HG02870 (cell line): ENCODE data around the gene RNFT2.
A peak's percentile ranks its signal among the peaks of the same experiment; 100 is the strongest.
"Not testable (repeated sequence)": the region's sequence is repeated elsewhere in the genome, so short reads cannot be mapped to it uniquely, and the experiment has no call there.

ENCODE experiments used
- ATAC-seq: cut with Tn5 transposase; IDR thresholded peaks from one replicate; pipeline ENCODE4 v1.9.1; 2021; ENCODE audit warnings: mild to moderate bottlenecking, moderate library complexity; ENCODE audit not compliant: unreplicated experiment

Gene RNFT2

DNA sequence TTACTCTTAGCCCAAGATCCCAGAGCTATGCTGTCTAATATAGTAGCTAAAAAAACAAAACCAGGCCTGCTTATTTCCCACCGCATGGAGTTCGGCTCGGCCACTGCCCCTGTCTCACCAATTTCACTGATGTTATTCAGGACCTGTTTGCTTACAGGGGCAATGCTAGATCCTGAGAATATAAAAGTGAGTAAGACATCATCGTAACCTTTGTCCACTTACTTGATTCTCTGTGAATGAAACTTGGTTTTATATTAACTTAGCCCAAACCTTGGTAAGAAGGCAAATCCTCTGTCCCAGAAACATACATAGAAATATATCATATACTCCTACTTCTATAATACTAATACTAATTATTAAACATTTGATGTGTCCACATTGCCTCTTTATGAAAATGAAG lies 56.6 kb downstream of the RNFT2 start:
- ATAC-seq = no peak

- no peak for ATAC-seq
These were observed 59.8 kb downstream of the RNFT2 start for GRCh38 chr12:116797885-116798284.

DNA sequence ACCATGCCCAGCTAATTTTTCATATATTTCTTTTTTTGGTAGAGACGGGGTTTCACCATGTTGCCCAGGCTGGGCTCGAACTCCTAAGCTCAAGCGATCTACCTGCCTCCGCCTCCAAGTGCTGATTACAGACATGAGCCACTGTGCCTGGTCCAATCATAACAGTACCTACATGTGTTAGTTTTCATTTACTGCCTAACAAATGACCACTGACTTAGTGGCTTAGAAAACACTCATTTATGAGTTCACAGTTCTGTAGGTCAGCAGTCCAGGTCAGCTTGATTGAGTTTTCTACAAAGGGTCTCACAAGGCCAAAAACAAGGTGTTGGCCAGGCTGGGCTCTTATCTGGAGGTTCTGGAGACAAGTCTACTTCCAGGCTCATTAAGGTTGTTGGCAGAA lies 60.6 kb downstream of the RNFT2 start:
- no peak for ATAC-seq

DNA sequence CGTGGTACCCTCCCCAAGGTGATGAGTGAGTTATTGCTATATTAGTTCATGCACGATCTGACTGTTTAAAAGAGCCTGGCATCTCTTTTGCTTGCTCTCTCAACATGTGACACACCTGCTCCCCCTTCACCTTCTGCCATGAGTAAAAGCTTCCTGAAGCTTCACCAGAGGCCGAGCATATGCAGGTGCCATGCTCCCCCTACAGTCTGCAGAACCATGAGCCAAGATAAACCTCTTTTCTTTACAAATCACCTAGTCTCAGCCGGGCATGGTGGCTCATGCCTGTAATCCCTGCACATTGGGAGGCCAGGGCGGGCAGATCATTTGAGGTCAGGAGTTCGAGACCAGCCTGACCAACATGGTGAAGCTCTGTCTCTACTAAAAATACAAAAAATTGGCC lies 61.8 kb downstream of the RNFT2 start:
- no peak for ATAC-seq

DNA sequence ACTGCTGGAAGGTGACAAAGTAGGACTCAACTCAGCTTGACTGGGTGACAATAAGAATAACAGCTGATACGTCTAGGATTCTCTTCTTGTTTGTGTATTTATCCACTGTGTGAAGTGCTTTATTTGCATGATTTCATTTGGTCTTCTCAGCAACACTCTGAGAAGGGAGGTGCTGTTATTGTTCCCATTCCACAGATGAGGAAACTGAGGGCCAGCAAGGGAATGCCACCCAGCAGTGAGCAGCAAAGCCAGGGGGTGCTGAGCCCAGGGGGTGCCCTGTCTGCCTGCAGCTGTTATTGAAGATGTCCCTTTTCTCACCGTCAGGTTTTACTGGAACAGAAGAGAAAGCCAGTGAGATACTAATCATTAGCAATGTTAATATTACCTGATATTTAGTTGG lies 62.8 kb downstream of the RNFT2 start:
- ATAC-seq = no peak

DNA sequence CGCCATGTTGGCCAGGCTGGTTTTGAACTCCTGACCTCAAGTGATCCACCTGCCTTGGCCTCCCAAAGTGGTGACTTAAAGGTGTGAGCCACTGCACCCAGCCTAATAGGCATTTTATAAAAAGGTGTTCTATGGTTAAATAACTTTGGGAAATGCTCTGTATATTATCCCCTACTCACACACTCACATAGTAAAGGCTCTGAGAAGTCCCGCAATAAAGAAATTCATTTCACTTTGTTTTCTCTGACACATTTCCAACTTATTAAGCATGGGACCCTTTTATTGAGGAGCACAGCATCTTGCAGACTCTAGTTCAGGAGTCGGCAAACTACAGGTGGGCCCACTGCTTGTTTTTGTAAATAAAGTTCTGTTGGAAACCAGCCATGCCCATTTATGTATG lies 63.9 kb downstream of the RNFT2 start:
- ATAC-seq = no peak

DNA sequence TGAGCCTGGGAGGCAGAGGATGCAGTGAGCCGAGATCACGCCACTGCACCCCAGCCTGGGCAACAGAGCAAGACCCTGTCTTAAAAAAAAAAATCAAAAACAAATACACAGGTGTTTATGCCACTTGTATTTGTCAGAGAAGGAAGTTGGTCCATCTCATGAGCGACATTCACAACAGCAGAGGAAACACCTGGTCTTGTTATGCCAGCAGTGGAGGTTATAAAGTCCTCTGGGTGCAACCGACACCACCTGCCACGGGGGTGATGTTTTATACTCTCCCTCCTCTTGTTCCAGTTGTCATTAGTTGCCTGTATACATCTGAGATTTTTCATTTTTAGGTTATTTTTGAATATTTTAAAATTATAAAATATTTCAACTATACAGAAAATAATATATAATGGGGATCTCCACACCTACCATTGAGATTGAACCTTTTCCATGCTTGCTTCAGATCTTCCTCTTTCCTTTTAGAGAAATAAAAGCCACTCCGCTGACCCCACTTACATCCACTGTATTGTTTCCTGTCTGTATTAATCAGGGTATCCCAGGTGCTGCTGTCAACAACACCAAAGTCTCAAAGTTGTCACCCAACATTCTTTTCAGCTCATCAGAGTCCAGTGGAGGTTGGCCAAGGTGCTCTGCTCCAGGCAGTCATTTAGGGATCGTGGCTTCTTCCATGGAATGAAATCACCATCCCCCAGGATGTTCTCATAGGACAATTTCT lies 65.1 kb downstream of the RNFT2 start:
- ATAC-seq = no peak

GRCh38 chr12:116804051-116804450 lies 65.9 kb downstream of the RNFT2 start:
- no peak for ATAC-seq

DNA sequence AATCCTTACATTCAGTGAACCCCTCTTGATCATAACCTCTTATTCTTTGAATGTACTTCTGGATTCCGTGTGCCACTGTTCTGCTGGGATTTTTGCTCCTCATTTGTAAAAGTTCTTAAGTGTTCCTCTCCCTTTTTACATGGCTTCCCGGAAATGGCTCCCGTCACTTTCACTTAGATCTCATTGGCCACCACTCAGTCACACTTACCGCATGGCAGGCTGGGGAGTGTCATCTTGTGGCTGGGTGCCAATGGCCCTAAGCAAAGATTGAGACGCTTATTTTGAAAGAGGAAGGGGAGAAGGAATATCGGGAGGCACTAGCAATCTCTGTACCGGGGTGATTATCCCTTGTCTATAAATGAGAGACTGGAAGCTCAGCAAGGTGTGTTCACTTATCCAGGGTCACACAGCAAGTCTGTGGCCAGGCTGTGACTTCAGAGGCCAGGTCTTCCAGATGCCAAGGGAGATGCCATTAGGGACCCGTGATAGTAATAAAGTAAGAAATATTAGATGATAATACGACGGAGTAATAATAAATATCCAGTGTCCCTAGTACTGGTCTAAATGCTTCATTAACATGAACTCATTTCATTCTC lies 68.8 kb downstream of the RNFT2 start:
- no peak for ATAC-seq

DNA sequence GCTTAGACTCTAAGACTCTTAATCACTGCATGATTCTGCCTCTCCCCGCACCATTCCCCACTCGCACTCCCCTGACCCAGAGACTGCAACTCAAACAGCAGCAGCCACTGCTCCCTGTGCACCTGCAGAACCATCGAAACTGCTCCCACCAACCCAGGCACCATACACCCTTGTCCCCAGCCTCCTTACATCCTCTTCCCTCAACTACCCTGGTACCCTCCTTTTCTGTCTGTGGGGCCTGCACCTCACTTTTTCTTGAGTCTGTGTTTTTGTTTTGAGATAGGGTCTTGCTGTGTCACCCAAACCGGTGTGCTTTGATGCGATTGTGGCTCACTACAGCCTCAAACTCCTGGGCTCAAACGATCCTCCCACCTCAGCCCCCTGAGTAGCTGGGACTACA lies 69.4 kb downstream of the RNFT2 start:
- no peak for ATAC-seq

DNA sequence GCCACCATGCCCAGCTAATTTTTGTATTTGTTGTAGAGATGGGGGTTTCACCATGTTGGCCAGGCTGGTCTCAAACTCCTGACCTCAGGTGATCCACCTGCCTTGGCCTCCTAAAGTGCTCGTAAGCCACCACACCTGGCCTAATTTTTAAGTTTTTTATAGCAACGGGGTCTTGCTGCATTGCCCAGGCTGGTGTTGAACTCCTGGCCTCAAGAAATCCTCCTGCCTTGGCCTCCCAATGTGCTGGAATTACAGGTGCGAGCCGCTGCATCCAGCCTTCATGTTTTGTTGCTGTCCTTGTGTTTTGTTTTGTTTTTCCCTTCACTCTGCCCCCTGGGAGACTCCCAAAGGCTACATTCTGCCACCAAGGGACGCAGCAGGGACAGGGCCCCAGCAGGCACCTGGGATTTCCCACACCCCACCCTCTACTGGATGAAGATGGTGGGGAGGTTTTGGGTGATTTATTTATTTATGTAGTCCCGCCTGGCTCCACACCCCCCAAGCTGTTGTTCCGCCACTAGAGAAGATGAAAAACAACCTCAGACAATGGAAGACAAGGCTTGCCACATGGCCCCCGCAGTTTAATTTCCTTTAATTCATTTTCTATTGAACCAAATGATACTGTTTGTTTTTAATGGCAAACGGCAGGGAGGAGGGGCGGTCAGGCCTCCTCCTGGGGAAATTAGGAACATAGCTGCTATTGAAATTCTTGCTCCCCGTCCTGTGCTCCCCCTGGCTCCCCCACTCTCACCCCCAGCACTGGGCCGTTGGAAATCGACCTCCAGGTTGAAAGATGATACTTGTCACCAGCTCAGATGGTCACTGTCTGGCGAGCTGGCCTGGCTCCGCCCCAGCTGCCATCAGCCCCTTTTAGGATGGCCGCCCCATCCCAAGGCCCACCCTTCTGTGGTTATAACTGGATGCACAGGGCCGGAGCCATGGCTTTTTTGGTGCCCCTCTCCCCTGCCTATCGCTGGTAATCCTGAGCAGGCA lies 70.3 kb downstream of the RNFT2 start:
- no peak for ATAC-seq

DNA sequence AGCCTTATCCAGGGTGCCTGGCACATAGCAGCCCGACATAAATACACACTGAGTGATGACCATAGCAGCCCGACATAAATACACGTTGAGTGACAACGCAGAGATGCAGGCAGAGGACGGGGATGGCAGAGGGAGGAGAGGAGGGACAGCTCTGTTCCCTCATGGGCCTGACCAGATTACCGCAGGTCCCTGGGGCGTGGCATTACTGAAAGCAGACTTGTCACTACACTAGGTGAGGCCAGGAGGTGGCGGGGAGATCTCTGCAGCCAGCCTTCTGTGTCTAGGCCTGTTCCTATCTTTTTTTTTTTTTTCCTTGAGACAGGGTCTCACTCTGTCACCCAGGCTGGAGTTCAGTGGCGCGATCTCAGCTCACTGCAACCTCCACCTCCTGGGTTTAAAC lies 74.1 kb downstream of the RNFT2 start:
- ATAC-seq = no peak

DNA sequence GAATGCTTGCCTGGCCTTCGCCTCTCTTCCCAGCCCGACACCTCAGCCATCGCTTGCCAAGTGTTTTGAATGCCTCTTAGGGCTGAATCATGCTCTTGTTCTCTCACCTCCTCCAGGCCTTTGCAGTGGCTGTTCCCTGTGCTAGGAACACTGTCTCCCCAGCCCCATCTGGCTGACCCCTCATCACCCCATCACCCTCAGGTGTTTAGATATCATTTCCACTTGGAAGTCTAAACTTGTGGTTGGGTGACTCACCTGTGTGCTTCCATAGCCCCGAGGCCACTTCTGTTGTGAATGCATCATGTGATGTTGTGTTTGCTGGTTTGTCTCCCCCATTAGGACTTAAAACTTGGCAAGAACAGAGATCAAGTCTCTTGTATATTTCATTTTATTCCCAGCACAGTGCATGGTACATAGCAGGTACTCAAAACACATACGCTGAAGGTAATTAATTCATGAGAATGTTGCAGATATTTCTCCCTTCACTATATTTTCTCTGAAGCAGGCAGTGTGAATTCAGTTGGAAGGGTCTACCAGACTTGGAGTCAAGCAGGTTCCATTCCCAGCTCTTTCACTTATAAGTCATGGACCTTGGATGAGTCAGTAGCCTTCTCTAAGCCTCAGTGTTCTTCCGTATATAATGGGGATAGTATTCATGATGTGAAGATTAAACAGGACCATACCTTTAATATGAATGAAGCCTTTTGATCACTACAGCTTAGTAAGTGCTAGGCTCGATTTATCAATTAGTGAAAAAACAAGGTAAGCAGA lies 75.3 kb downstream of the RNFT2 start:
- no peak for ATAC-seq

DNA sequence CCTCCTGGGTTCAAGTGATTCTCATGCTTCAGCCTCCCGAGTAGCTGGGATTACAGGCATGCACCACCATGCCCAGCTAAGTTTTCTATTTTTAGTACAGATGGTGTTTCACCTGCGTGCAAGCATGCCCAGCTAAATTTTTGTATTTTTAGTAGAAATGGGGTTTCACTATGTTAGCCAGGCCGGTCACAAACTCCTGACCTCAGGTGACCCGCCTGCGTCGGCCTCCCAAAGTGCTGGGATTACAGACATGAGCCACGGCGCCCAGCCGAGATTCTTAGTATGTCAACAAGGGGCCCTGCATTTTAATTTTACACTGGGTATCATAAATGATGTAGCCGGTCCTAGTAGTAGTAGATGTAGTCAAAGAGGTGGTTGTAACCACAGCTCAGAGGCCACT lies 76.7 kb downstream of the RNFT2 start:
- not testable (repeated sequence) for ATAC-seq

- ATAC-seq = no peak
These were observed 80.3 kb downstream of the RNFT2 start for GRCh38 chr12:116818341-116818856.

DNA sequence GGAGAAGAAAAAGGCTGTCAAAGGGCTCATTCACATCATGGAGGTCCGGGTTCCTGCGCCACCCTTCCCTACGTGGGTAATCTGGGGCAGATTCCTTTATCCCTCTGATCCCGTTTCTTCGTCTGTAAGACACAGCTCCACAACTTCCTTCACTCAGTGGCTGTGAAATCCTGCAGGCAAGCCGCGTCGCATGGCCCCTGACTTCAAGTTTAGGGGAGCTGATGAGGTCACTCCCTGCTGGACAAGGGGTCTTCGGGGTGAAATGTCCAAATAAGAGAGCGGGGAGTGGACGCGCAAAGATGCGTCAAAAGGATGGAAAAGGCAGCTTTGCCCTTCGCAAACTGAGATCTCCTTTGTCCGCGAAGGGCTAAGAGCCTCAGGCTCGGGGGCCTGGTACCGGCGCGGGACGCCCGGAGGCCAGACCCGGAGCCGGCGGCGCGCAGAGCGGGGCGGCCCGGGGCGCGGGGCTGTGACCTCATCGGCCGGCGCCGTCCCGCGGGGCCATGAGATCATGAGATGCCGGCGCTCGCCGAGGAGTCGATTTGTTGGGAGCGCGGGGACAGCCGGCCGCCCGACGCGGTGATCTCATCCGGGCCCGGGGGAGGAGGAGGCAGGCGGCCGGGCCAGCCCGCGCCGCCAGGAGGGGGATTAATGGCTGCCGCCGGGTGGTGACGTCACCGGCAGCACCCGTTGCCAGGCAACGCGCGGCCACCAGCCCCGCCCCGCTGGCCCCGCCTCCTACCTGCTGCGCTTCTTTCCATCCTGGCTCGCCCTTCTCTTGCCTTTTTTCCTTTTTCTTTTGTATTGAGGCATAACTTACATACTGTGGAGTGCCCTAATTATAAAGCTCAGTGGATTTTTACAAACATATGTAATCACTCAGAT lies 81.1 kb downstream of the RNFT2 start:
- peak; percentile 82 for ATAC-seq

- ATAC-seq = no peak
These were observed 82.0 kb downstream of the RNFT2 start for GRCh38 chr12:116820064-116820656.

DNA sequence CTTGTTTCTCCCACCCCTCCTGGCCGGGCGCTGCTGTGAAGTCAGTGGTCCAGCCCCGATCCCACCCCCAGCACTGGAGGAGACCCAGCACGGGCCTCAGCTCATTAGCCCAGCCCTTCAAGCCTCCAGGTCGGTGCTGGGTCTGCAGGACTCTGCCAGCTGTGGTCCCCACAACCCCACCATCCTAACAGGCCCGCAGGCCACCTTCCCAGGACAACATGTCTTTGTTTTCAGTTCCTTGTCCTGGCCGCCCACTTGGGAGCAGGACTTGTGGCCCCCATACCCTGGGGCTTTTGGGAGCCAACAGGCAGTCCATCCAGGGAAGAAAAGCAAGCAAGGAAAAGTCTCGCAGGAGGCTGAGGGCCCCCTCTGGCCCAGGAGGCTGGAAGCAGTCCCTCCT lies 83.2 kb downstream of the RNFT2 start:
- no peak for ATAC-seq

DNA sequence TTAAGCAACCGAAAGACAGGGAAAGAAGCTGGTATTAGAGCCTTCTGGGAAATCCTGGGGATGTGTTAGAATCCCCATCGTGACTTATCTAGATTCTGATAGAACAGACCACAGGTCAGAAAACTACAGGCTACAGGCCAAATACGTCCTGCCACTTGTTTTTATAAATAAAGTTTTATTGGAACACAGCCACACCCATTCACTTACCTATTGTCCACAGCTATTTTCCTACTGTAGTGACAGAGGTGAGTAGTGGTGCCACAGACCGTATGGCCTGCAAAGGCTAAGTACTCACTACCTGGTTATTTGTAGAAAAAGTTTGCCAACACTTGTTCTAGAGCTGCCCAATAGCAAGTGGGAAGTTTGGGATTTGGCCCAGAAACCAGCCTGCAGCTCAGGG lies 89.3 kb downstream of the RNFT2 start:
- ATAC-seq = no peak
